Panc1 (cell line): ENCODE data around the gene ATP5MG. TPM values are rescaled to one million over a fixed set of nuclear protein-coding genes. Genes with fewer than 3 reads are reported as not detected.
A peak's percentile ranks its signal among the peaks of the same experiment; 100 is the strongest.

ENCODE experiments used
- ATAC-seq: fragments of 200-7000 bp; cut with Tn5 transposase; 2 replicates; pipeline ENCODE4 v1.9.1; 2020; ENCODE audit warnings: mild to moderate bottlenecking, moderate library complexity
- BruUV-seq: library from RNA; stranded (reverse); fragments of 400-500 nt; replicated peaks from 2 replicates; lab custom pipeline; 2021; lab: Mats Ljungman, UMichigan
- CTCF ChIA-PET: fragments of 300-600 bp; sonication (Branson Sonifier 250); formaldehyde crosslinking; loops from one replicate; lab custom pipeline; 2022; ENCODE audit warnings: antibody characterized with exemption; lab: Charles Lee
- POLR2A ChIA-PET: fragments of 300-600 bp; sonication (Branson Sonifier 250); formaldehyde crosslinking; loops from one replicate; lab custom pipeline; 2022; ENCODE audit warnings: antibody characterized with exemption; lab: Charles Lee
- DNase-seq: peaks from one replicate; pipeline ENCODE4 v3.0.0-alpha.2; 2010; ENCODE audit warnings: low read depth, low spot score
- H3K27ac ChIP-seq: 2 replicates; pipeline ENCODE4 v1.5.1; 2011; ENCODE audit warnings: mild to moderate bottlenecking, low read length, inconsistent platforms
- H3K27me3 ChIP-seq: fragments of 200-500 bp; sonication (Bioruptor generic); 2 replicates; pipeline ENCODE4 v1.6.0; 2014; ENCODE audit warnings: low read length, inconsistent platforms; ENCODE audit not compliant: control insufficient read depth, insufficient read depth
- H3K36me3 ChIP-seq: fragments of 200-500 bp; sonication (Bioruptor generic); 2 replicates; pipeline ENCODE4 v1.5.1; 2014; ENCODE audit warnings: inconsistent platforms, mild to moderate bottlenecking, low read length, moderate library complexity; ENCODE audit not compliant: control insufficient read depth, insufficient read depth
- H3K4me1 ChIP-seq: 2 replicates; pipeline ENCODE4 v1.5.1; 2011; ENCODE audit warnings: inconsistent platforms, mild to moderate bottlenecking, low read length, moderate library complexity; ENCODE audit not compliant: control insufficient read depth, insufficient read depth
- H3K4me3 ChIP-seq, 2 experiments: 2 replicates each; pipeline ENCODE4 v1.5.1; 2011 to 2012; ENCODE audit warnings: low read depth in 2 of 2, low read length in 2 of 2, mild to moderate bottlenecking in 2 of 2, inconsistent platforms in 1 of 2, moderate library complexity in 1 of 2
- H3K9me3 ChIP-seq: fragments of 200-500 bp; sonication (Bioruptor generic); 2 replicates; pipeline ENCODE4 v1.5.1; 2014; ENCODE audit warnings: low read depth, mild to moderate bottlenecking, inconsistent platforms, low read length, moderate library complexity; ENCODE audit not compliant: control insufficient read depth, insufficient read depth
- CTCF ChIP-seq: fragments of 450-650 bp; IDR thresholded peaks from 2 replicates; pipeline ENCODE4 v1.5.1; 2017; ENCODE audit warnings: mild to moderate bottlenecking
- POLR2AphosphoS5 ChIP-seq: IDR thresholded peaks from 2 replicates; pipeline ENCODE4 v1.6.1; 2012; ENCODE audit warnings: mild to moderate bottlenecking, low read depth, low read length, moderate library complexity
- REST ChIP-seq, 2 experiments: IDR thresholded peaks; 2 replicates each; pipeline ENCODE4 v1.6.1; 2011 to 2012; ENCODE audit warnings: low read depth in 2 of 2, control low read depth in 1 of 2, low read length in 1 of 2, mild to moderate bottlenecking in 1 of 2, moderate library complexity in 1 of 2; ENCODE audit not compliant: insufficient read depth in 1 of 2
- SIN3A ChIP-seq: IDR thresholded peaks from 2 replicates; pipeline ENCODE4 v1.6.1; 2012; ENCODE audit warnings: low read depth, mild to moderate bottlenecking, low read length, moderate library complexity, borderline replicate concordance; ENCODE audit not compliant: insufficient read depth
- TCF7L2 ChIP-seq: IDR thresholded peaks from 2 replicates; pipeline ENCODE4 v1.6.1; 2011; ENCODE audit warnings: mild to moderate bottlenecking, low read depth, low read length, inconsistent platforms
- in situ Hi-C: cut with HindIII; loops from 2 replicates; pipeline ENCODE4 v1.10.0; 2016; ENCODE audit warnings: low sequenced_read_pairs, low pct_unique_long_range_greater_than_20kb
- intact Hi-C: fragments of 100-400 bp; cut with micrococcal nuclease; formaldehyde crosslinking; loops from one replicate; pipeline ENCODE4 v1.10.0; 2022; ENCODE audit not compliant: unreplicated experiment
- total RNA-seq: library from RNA; stranded (reverse); gene quantifications from one replicate; pipeline ENCODE4 v1.2.1, GENCODE V29; 2021; ENCODE audit not compliant: unreplicated experiment

The ATP5MG gene
- total RNA-seq, 1 experiment from 2014 or later: 504 TPM

- in situ Hi-C loops: no loop called here
- peaks cover 9% of the 10 kb centered on the region; the same call in 1 of the 2 replicates for H3K4me1 ChIP-seq
- POLR2A ChIA-PET: no interaction called here
- H3K27ac ChIP-seq: no peak overlapping the region
- H3K36me3 ChIP-seq: peaks cover 4% of the 10 kb centered on the region; the same call in 1 of the 2 replicates
- no peak overlapping the region for H3K4me3 ChIP-seq
- H3K27me3 ChIP-seq: no peaks in the 10 kb centered on the region
- ATAC-seq: no peak
- BruUV-seq: no TSS peak
- H3K9me3 ChIP-seq: no peaks in the 10 kb centered on the region
- intact Hi-C loops: loop anchor here (5.0 kb wide), 1 partner anchor 216 kb away; no protein-coding TSS in a partner anchor
- no peak for TF ChIP-seq CTCF
- TF ChIP-seq POLR2AphosphoS5: no peak
- no peak for TF ChIP-seq SIN3A
- TF ChIP-seq REST (IDR thresholded peaks at IDR 0.05; ENCODE audit: insufficient read depth in 1 of 2, low read depth in 2 of 2, low read length in 1 of 2): no peak
- TF ChIP-seq TCF7L2: no peak
- DNase-seq: no peak
- CTCF ChIA-PET: no interaction called here
Measured at GRCh38 chr11:118358071-118358470, 43.3 kb upstream of the ATP5MG start.

GRCh38 chr11:118359295-118359958, 42.0 kb upstream of the ATP5MG start, which contains the start of gene UBE4A:
Gene UBE4A (plus strand): TSS chr11:118359600. CDS start chr11:118365081, 5,481 bp downstream.
- intact Hi-C loops: loop anchor here (5.0 kb wide), 1 partner anchor 217 kb away; no protein-coding TSS in a partner anchor
- ChIA-PET POLR2A (no interaction called here), CTCF (no interaction called here)
- in situ Hi-C loops: no loop called here
- peak; percentile 61 for DNase-seq
- no peaks in the 10 kb centered on the region for H3K27me3 ChIP-seq
- no TSS peak for BruUV-seq
- H3K9me3 ChIP-seq: no peaks in the 10 kb centered on the region
- ATAC-seq: peak; percentile 98
- H3K4me1 ChIP-seq: peaks cover 9% of the 10 kb centered on the region; the same call in 1 of the 2 replicates
- peak within 1 kb of the TSS; percentile 77 for H3K27ac ChIP-seq
- TF ChIP-seq SIN3A (peak; percentile 91), REST (IDR thresholded peaks at IDR 0.05; ENCODE audit: insufficient read depth in 1 of 2, low read depth in 2 of 2, low read length in 1 of 2) (no peak), CTCF (no peak), TCF7L2 (no peak), POLR2AphosphoS5 (peak; percentile 95)
- H3K36me3 ChIP-seq: peaks cover 4% of the 10 kb centered on the region; the same call in 1 of the 2 replicates
- H3K4me3 ChIP-seq: peak within 1 kb of the TSS; percentile 55 to 99
